Sigmoid colon (tissue), 4 donors: Measurements from ENCODE around the gene SLC44A4.

ENCODE experiments used
- CTCF ChIP-seq, 4 experiments: fragments of 450-650 bp in 3 of 4; fragments of 200-600 bp in 1 of 4; IDR thresholded peaks; one replicate each; pipeline ENCODE4 v1.5.1; 2016 to 2019; ENCODE audit warnings: antibody characterized with exemption in 4 of 4, mild to moderate bottlenecking in 3 of 4, moderate library complexity in 2 of 4
- EP300 ChIP-seq, 4 donors: sonication (generic); formaldehyde crosslinking; IDR thresholded peaks; one replicate each; pipeline ENCODE4 v1.6.1; 2017; ENCODE audit warnings: antibody characterized with exemption in 4 of 4
- POLR2A ChIP-seq, 2 donors: fragments of 450-650 bp; IDR thresholded peaks; one replicate each; pipeline ENCODE4 v1.6.1; 2016; ENCODE audit warnings: antibody characterized with exemption in 2 of 2, mild to moderate bottlenecking in 2 of 2, moderate library complexity in 2 of 2
- POLR2AphosphoS5 ChIP-seq, 4 donors: sonication (generic); formaldehyde crosslinking; IDR thresholded peaks; one replicate each; pipeline ENCODE4 v1.6.1; 2017; ENCODE audit warnings: antibody characterized with exemption in 4 of 4

- no peak for TF ChIP-seq CTCF (IDR thresholded peaks at IDR 0.05)
- TF ChIP-seq POLR2A (IDR thresholded peaks at IDR 0.05) = no peak
- no peak for TF ChIP-seq POLR2AphosphoS5 (IDR thresholded peaks at IDR 0.05)
- no peak for TF ChIP-seq EP300 (IDR thresholded peaks at IDR 0.05)
These were observed 5.8 kb upstream of the SLC44A4 start for GRCh38 chr6:31884528-31885035.
